Fibroblast of mammary gland (primary cell): ENCODE results near the gene SOWAHD.

Experiments
- DNase-seq: peaks from one replicate; pipeline ENCODE4 v3.0.0-alpha.2; 2010; ENCODE audit warnings: low read depth
- H3K4me3 ChIP-seq: 2 replicates; pipeline ENCODE4 v1.5.1; 2011; ENCODE audit warnings: low read depth, mild to moderate bottlenecking, low read length, moderate library complexity; ENCODE audit not compliant: control insufficient read depth
- TF ChIP-seq, protein P1 (sequence below): conservative IDR thresholded peaks from 2 replicates; pipeline ENCODE4 v1.5.1; 2011; ENCODE audit warnings: low read depth, low read length, inconsistent platforms; ENCODE audit not compliant: control insufficient read depth, insufficient read depth

SOWAHD gene

DNA sequence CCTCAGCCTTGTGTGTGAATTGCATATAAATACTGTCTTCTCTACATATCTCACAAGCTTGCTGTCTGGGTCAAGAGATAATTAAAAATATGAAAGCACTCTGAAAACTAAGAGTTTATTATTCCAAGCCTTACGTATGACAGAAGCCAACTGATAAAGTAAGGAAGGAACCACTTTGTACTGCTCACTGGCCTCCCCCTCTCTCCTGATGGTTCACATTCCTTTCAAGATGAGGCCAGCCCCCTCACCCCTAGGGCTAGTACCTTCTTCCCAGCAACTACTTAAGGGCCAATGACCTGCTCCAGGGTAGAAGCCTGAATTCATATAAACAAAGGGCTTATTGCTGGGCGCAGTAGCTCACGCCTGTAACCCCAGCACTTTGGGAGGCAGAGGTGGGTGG is 5.4 kb upstream of the SOWAHD start:
- no peak overlapping the region for H3K4me3 ChIP-seq
- TF ChIP-seq, protein P1, sequence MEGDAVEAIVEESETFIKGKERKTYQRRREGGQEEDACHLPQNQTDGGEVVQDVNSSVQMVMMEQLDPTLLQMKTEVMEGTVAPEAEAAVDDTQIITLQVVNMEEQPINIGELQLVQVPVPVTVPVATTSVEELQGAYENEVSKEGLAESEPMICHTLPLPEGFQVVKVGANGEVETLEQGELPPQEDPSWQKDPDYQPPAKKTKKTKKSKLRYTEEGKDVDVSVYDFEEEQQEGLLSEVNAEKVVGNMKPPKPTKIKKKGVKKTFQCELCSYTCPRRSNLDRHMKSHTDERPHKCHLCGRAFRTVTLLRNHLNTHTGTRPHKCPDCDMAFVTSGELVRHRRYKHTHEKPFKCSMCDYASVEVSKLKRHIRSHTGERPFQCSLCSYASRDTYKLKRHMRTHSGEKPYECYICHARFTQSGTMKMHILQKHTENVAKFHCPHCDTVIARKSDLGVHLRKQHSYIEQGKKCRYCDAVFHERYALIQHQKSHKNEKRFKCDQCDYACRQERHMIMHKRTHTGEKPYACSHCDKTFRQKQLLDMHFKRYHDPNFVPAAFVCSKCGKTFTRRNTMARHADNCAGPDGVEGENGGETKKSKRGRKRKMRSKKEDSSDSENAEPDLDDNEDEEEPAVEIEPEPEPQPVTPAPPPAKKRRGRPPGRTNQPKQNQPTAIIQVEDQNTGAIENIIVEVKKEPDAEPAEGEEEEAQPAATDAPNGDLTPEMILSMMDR: no peak

DNA sequence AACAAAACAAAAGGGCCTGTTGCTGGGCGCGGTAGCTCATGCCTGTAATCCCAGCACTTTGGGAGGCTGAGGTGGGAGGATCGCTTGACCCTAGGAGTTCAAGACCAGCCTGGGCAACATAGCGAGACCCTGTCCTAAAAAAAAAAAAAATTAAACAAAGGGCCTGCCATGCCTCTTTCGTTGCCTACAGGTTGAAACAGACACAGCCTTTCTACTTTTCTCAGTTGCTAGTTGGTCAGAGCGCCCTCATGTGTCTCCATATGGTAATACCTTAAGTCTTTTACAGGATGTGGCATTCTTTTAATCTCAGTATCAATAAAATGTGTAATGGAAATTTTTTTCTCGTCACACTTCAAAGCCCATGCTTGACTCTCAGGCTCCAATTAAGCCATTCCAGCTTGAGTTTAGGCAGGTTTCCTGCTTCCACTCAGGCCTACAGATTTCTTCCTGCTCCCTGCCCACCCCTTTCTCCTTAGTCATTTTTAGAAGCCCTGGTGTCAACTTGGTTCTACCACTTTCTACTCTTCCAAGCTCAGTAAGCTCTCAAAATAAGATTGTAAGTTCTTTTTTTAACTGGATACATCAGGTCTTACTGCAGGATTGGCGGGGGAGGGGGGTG is 4.6 kb upstream of the SOWAHD start:
- TF ChIP-seq, protein P1: peak; percentile 47
- no peak overlapping the region for H3K4me3 ChIP-seq
- peak; percentile 51 for DNase-seq

More for the DNA sequence above, 5.4 kb upstream of the SOWAHD start:
- DNase-seq: no peak

DNA sequence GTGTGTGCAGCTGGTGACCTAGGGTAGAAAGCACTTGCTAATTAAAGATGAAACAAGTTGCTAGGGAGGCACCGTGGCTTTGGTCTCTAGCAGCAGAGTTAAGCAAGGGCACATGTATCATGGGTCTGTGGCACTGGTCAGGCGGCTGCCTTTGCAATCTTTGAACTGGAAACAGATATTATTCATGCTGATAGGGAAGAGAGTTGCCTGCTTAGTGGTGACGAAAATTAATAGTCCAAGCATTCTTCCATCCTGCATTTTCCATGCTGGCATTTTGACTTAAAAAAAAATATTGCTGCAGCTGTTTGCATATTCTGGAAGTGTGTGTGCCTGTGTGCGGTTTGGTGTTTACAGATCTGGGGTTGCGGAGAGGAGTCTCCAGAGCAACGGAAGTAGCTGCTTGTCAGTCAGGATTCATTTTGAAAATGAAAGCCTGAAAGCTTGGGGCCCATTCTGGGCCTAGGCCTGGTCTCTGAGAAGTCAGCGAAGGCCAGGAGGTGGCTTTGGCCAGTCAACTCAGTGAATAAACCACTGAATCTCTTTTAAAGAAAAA is 2.3 kb upstream of the SOWAHD start:
- no peak overlapping the region for H3K4me3 ChIP-seq
- no peak for DNase-seq
- TF ChIP-seq, protein P1: no peak

DNA sequence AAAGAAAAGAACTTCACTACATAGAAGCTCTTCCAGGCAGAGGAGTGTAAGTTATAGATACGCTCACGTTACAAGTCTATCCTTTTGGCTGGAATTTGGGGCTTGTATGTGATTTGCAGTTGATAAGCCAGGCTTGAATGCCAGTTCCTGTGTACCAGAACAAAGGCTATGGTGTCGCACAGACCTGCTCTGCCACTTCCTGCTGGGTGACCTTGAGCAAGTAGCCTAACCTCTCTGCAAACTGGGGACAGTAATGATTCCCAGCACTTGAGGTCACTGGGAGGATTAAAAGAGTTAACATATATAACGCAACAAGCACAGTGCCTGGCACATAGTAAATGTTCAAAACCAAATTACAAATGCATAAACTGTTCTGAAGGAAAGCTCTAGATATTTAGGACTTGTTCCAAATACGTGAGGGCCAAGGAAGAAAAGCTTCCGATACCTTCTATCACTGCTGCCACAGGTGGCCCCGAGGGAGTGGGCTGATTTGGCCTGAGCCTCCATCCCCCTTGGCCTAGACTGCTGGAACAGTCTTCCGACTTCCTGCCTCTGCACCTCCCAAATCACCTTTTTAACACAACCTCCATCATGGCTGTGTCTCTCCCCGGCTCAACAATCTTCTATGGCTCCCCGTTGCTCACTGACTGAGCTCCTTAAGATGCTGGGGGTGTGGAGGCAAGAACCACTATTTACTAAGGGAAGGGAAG is 1.3 kb upstream of the SOWAHD start:
- TF ChIP-seq, protein P1: no peak
- DNase-seq: no peak
- H3K4me3 ChIP-seq: no peak overlapping the region

DNA sequence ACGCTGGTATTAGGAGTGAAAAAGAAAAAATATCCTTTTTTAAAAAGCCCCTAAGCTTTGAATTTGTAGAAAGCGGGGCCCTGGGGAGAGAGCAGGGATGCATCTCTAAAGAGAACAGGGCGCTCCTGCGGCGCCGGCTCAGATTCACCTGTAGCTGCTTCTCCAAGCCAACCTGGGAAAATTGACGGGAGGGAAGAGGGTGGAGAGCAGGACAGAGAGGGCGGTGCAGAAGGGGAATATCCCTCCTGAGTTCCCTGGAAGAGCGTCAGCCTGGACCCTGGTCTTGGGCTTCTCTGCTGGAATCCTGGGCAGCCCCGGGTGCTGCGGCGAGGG is 776 bp upstream of the SOWAHD start:
- no peak for DNase-seq
- no peak overlapping the region for H3K4me3 ChIP-seq
- TF ChIP-seq, protein P1: no peak

DNA sequence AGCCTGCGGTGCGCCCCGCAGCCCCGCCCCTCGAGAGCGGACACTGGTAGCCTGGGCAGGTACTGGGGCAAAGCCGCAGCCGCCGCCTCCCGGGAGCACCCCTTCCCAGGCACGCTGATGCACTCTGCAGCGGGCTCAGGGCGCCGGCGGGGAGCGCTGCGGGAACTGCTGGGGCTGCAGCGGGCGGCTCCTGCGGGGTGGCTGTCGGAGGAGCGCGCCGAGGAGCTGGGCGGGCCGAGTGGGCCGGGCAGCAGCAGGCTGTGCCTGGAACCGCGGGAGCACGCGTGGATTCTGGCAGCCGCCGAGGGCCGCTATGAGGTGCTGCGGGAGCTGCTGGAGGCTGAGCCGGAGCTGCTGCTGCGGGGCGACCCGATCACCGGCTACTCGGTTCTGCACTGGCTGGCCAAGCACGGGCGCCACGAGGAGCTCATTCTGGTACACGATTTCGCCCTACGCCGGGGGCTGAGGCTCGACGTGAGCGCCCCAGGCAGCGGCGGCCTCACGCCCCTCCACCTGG is 401 bp downstream of the SOWAHD start:
- TF ChIP-seq, protein P1: no peak
- no peak for DNase-seq

More for the DNA sequence above, 401 bp downstream of the SOWAHD start:
- H3K4me3 ChIP-seq: peak overlapping the region; percentile 35
